ENCODE data around the gene CHGA. TPM values are rescaled to one million over a fixed set of nuclear protein-coding genes. Genes with fewer than 3 reads are reported as not detected.

The CHGA gene
- total RNA-seq, 6 experiments from 2014 or later = not detected

DNA sequence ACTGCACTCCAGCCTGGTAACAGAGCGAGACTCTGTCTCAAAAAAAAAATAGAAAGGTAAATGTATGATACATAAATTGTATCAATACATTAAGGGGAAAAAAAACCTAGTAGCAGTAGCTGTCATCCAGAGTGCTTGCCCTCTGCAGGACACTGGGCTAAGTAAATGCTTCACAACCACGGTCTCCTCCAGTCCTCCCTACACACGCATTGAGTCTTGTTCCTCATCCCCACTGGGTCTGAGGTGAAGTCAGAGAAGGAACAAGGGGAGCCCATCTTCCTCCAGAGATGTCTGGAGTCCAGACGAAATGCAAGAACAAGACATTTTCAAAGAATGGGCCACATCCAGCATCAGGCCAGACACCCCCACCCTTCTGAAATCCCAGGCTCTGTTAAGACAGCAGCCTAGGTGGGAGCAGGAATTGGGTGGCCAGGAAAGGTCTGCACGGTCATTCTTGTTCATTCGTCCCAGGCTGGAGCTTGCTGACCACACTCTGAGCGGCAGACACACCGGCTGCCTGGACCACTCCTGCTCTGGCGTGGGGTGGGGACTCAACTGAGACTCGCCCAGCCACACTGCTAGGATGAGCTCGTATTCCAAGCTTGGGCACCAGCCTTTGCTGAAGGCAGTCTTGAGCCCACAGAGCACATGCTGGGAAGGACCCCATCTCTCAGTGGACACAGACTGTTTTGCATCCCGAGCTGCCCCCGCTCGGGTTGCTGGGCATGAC, 45.5 kb downstream of the CHGA start:
- Mint-ChIP-seq H3K27ac (no peak overlapping the region), H3K4me3 (no peak overlapping the region), H3K9me3 (no peaks in the 10 kb centered on the region), H3K4me1 (ENCODE audit: low read depth) (peaks cover 9% of the 10 kb centered on the region), H3K27me3 (ENCODE audit: insufficient read depth) (no peaks in the 10 kb centered on the region; the same call in 1 of the 2 replicates), H3K36me3 (ENCODE audit: low read depth) (no peaks in the 10 kb centered on the region)
- TF ChIP-seq, protein P1, sequence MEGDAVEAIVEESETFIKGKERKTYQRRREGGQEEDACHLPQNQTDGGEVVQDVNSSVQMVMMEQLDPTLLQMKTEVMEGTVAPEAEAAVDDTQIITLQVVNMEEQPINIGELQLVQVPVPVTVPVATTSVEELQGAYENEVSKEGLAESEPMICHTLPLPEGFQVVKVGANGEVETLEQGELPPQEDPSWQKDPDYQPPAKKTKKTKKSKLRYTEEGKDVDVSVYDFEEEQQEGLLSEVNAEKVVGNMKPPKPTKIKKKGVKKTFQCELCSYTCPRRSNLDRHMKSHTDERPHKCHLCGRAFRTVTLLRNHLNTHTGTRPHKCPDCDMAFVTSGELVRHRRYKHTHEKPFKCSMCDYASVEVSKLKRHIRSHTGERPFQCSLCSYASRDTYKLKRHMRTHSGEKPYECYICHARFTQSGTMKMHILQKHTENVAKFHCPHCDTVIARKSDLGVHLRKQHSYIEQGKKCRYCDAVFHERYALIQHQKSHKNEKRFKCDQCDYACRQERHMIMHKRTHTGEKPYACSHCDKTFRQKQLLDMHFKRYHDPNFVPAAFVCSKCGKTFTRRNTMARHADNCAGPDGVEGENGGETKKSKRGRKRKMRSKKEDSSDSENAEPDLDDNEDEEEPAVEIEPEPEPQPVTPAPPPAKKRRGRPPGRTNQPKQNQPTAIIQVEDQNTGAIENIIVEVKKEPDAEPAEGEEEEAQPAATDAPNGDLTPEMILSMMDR (IDR thresholded peaks at IDR 0.05) = no peak
- no peak for DNase-seq

DNA sequence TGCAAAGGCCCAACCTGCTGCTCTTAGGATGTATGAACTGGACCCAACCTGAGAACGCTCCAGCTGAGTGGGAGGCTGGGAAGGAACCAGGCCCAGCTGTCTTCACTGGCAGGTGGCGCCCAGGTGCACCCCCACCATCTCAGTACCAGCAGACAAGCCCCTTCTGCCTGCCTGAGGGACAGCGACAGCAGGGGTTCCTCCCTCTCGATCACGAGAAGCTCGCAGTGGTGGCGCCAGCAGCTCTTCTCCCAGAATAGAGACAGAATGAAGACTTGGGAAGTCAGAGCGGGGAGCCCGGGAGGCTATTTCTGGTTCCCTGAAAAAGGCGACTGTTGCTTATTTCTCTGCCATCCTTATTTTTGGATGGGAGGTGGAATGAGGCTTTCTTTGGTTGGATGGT, 46.5 kb downstream of the CHGA start:
- Mint-ChIP-seq H3K4me3 (no peak overlapping the region), H3K27ac (no peak overlapping the region), H3K4me1 (ENCODE audit: low read depth) (peaks cover 18% of the 10 kb centered on the region), H3K36me3 (ENCODE audit: low read depth) (no peaks in the 10 kb centered on the region), H3K27me3 (ENCODE audit: insufficient read depth) (no peaks in the 10 kb centered on the region; the same call in 1 of the 2 replicates), H3K9me3 (no peaks in the 10 kb centered on the region)
- no peak for DNase-seq
- TF ChIP-seq, protein P1 (IDR thresholded peaks at IDR 0.05) = no peak

DNA sequence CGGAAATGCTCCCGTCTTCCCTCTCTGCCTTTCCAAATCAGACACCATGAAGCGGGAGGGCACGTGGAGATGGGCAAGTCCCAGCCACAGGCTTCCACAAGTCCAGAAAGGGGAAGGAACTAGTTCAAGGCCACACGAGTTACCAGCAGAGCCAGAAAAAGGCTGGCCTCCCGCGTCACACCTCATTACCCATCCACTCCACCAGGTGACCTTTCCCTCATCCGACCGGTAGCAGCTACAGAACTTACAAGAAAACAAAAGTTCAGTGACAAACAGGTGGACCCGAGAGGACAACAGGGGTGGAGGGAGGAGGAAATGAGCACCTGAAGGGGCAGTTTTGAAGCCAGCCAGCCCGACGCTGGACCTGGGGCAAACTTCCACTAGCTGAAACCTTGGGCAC, 46.9 kb downstream of the CHGA start:
- H3K27ac Mint-ChIP-seq = no peak overlapping the region
- no peaks in the 10 kb centered on the region; the same call in 1 of the 2 replicates for H3K27me3 Mint-ChIP-seq (ENCODE audit: insufficient read depth)
- TF ChIP-seq, protein P1 (IDR thresholded peaks at IDR 0.05) = no peak
- peaks cover 20% of the 10 kb centered on the region for H3K4me1 Mint-ChIP-seq (ENCODE audit: low read depth)
- no peaks in the 10 kb centered on the region for H3K36me3 Mint-ChIP-seq (ENCODE audit: low read depth)
- no peaks in the 10 kb centered on the region for H3K9me3 Mint-ChIP-seq
- DNase-seq = no peak
- no peak overlapping the region for H3K4me3 Mint-ChIP-seq

DNA sequence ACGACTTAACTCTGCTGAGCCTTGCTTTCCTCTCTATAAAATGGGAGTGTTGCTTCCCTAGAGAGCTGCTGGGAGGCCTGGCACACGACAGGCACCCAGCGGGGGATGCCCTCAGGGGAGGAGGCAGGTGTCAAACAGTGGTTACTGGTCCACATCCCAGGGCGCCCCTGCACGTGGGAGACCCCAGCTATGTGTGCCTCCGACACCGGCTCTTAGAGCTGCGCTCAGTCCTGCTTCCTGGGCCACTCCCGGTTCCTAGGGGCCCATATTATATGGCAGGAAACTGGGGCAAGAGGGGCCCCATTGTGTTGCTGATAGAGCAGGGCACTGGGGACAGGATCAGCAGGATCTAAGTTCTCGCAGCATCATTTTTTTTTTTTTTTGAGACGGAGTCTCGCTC, 47.3 kb downstream of the CHGA start:
- H3K36me3 Mint-ChIP-seq (ENCODE audit: low read depth) = no peaks in the 10 kb centered on the region
- H3K27ac Mint-ChIP-seq = no peak overlapping the region
- no peak for DNase-seq
- H3K27me3 Mint-ChIP-seq (ENCODE audit: insufficient read depth) = no peaks in the 10 kb centered on the region; the same call in 1 of the 2 replicates
- no peaks in the 10 kb centered on the region for H3K9me3 Mint-ChIP-seq
- no peak overlapping the region for H3K4me3 Mint-ChIP-seq
- TF ChIP-seq, protein P1 (IDR thresholded peaks at IDR 0.05) = no peak
- H3K4me1 Mint-ChIP-seq (ENCODE audit: low read depth) = peaks cover 20% of the 10 kb centered on the region

DNA sequence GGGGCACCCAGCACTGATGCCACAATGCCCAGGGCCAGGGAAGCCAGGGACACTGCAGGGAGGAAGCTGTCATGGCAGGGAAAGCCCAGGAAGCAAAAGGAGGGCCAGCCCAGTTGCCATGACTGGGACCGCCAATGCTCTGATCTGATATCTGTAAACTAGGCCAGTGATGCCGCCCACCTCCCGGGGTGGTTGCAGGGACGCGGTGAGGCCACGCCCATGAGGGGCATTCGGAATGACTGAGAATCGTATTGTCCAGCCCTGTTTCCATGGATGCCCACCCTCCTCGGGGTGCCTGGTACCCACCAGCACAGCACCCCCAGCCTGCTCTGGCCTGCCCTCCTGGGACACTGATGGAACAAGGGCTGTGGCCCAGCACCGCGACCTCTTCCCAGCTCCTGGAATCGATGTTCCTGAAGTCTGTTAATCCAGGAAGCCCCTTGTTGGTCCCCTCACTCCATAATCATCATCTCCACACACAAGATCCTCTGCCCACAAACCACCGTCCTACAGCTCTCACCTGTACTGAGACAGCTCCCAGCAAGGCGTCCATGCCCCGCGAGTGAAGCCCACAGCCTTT, 48.7 kb downstream of the CHGA start:
- TF ChIP-seq, protein P1 (IDR thresholded peaks at IDR 0.05) = no peak
- no peaks in the 10 kb centered on the region; the same call in 1 of the 2 replicates for H3K27me3 Mint-ChIP-seq (ENCODE audit: insufficient read depth)

More for the DNA sequence above, 48.7 kb downstream of the CHGA start:
- Mint-ChIP-seq H3K36me3 (ENCODE audit: low read depth) (peaks cover 13% of the 10 kb centered on the region; the same call in 1 of the 2 replicates), H3K27ac (no peak overlapping the region), H3K9me3 (peaks cover 13% of the 10 kb centered on the region), H3K4me1 (ENCODE audit: low read depth) (peaks cover 20% of the 10 kb centered on the region), H3K4me3 (no peak overlapping the region)
- DNase-seq = no peak
